Measurements from ENCODE around the gene COL4A5. TPM values are rescaled to one million over a fixed set of nuclear protein-coding genes. Genes with fewer than 3 reads are reported as not detected.
"Not testable (repeated sequence)": the region's sequence is repeated elsewhere in the genome, so short reads cannot be mapped to it uniquely, and the experiment has no call there.

Gene COL4A5
- total RNA-seq, 1 donor from 2014 or later, result 26.6 TPM

DNA sequence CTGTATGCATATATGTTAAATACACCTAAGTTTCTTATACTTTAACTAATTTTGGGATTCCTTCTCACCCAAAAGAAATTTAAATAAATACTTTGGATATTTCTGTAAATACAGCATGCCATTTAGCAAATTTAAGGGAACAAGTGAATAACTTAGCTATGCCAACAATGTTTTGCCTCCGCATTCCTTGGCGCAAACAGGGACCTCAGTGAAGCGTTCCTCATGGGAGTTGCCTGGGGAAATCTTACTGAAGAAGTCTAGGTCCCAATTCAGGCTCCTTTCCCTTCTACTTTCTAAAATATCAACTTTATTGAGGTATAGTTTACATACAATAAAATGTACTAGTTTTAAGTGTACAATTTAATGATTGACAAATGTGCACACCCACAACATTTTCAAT, 25.0 kb downstream of the COL4A5 start:
- Histone ChIP-seq H3K27ac (no peak overlapping the region), H3K4me1 (no peaks in the 10 kb centered on the region), H3K9me3 (no peaks in the 10 kb centered on the region), H3K36me3 (no peaks in the 10 kb centered on the region), H3K27me3 (no peaks in the 10 kb centered on the region), H3K4me3 (no peak overlapping the region)
- intact Hi-C loops (cut with DNase I), result no loop called here
- no peak for DNase-seq
- ATAC-seq, result no peak
- TF ChIP-seq, protein P1, sequence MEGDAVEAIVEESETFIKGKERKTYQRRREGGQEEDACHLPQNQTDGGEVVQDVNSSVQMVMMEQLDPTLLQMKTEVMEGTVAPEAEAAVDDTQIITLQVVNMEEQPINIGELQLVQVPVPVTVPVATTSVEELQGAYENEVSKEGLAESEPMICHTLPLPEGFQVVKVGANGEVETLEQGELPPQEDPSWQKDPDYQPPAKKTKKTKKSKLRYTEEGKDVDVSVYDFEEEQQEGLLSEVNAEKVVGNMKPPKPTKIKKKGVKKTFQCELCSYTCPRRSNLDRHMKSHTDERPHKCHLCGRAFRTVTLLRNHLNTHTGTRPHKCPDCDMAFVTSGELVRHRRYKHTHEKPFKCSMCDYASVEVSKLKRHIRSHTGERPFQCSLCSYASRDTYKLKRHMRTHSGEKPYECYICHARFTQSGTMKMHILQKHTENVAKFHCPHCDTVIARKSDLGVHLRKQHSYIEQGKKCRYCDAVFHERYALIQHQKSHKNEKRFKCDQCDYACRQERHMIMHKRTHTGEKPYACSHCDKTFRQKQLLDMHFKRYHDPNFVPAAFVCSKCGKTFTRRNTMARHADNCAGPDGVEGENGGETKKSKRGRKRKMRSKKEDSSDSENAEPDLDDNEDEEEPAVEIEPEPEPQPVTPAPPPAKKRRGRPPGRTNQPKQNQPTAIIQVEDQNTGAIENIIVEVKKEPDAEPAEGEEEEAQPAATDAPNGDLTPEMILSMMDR (IDR thresholded peaks at IDR 0.05), result no peak

DNA sequence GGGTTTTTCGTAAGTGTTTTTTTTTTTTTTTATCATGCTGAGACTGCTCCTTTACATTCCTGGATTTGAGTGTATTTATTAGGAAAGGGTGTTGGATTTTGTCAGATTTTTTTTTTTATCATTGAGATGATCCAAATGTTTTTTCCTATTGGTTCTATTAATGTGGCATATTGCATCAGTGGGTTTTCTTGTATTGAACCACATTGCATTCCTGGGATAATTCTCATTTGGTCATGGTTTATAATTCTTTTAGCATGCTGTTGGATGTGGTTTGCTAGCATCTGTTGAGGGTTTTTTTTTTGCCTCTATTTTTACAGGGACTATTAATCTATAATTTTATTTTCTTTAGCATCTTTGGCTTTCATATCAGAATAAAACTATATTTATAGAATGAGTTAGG, 28.8 kb downstream of the COL4A5 start:
- intact Hi-C loops (cut with DNase I), result no loop called here
- TF ChIP-seq, protein P1 (IDR thresholded peaks at IDR 0.05), result no peak

DNA sequence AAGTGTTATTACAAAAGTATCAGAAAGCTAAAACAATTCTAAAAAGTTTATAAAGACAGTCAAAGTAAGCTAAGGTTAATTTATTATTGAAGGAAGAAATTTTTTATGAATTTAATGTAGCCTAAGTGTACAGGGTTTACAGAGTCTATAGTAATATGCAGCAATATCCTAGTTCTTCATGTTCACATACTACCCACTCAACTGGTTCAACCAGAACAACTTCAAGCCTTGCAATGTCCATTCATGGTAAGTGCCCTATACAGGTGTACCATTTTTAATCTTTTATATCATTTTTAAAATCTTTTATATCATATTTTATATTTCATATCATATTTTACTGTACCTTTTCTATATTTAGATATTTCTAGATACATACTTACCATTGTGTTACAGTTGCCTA, 34.3 kb downstream of the COL4A5 start:
- Histone ChIP-seq H3K4me3 (no peak overlapping the region), H3K27me3 (no peaks in the 10 kb centered on the region), H3K4me1 (no peaks in the 10 kb centered on the region), H3K36me3 (no peaks in the 10 kb centered on the region), H3K9me3 (no peaks in the 10 kb centered on the region), H3K27ac (no peak overlapping the region)
- ATAC-seq, result no peak
- TF ChIP-seq, protein P1 (IDR thresholded peaks at IDR 0.05), result no peak
- DNase-seq, result no peak
- intact Hi-C loops (cut with DNase I), result no loop called here

More for the DNA sequence above, 28.8 kb downstream of the COL4A5 start:
- ATAC-seq (no peak), DNase-seq (no peak)
- Histone ChIP-seq H3K27me3 (no peaks in the 10 kb centered on the region), H3K9me3 (no peaks in the 10 kb centered on the region), H3K4me3 (no peak overlapping the region), H3K4me1 (no peaks in the 10 kb centered on the region), H3K27ac (no peak overlapping the region), H3K36me3 (no peaks in the 10 kb centered on the region)

DNA sequence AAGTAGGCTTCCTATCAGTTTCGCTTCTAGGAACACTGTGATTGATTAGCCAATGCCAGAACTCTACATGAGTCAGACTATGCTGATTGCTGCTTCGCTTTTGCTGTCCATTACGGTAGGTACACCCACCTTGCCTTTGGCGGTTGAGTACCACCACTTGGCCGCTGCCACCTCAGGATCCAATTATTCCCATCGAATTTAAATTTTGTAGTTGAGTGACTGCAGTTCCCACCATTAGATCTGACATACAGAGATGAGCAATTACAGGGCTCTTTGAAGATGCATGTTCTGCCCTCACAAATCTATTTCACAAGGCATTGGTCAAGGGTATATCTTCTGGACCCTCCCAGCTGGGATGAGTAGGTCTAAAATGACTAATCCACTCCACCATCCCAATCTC, 41.9 kb downstream of the COL4A5 start:
- H3K4me1 ChIP-seq; intact Hi-C loops (cut with DNase I); H3K27me3 ChIP-seq; H3K27ac ChIP-seq; ATAC-seq; H3K36me3 ChIP-seq; H3K4me3 ChIP-seq; DNase-seq; H3K9me3 ChIP-seq: not testable (repeated sequence)

DNA sequence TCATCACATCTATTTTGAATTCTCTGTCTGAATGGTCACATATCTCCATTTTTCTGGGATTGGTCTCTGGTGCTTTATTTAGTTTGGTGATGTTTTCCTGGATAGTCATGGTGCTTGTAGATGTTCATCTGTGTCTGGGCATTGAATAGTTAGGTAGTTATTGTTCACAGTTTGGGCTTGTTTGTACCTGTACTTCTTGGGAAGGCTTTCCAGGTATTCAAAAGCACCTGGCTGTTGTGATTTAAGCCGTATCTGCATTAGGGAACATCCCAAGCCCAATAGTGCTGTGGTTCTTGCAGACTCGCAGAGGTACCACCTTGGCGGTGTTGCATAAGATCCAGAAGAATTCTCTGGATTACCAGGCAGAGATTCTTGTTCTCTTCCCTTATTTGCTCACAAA, 44.6 kb downstream of the COL4A5 start:
- no peak for ATAC-seq
- Histone ChIP-seq H3K36me3 (no peaks in the 10 kb centered on the region), H3K4me1 (no peaks in the 10 kb centered on the region), H3K4me3 (no peak overlapping the region), H3K27ac (no peak overlapping the region), H3K27me3 (no peaks in the 10 kb centered on the region), H3K9me3 (no peaks in the 10 kb centered on the region)
- no peak for DNase-seq
- intact Hi-C loops (cut with DNase I), result no loop called here
- TF ChIP-seq, protein P1 (IDR thresholded peaks at IDR 0.05), result no peak

DNA sequence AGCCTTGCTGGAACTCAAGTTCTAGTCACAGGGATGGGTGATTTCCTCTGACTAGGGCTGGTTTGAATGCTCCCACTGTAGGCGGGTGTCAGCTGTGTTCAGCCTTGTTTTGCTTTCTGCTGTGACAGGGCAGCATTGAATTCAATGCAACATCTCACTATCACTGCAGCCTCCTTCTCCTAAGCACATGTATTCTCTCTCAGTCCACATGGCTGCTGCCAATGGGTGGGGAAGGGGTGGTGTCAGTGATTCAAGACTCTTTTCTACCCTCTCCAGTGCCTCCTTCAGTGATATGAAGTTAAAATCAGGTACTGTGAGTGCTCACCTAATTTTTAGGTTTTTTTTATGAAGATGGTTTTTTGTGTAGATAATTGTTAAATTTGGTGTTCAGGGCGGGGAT, 46.3 kb downstream of the COL4A5 start:
- no peaks in the 10 kb centered on the region for H3K9me3 ChIP-seq
- DNase-seq, result no peak
- no peaks in the 10 kb centered on the region for H3K36me3 ChIP-seq
- no peaks in the 10 kb centered on the region for H3K4me1 ChIP-seq
- intact Hi-C loops (cut with DNase I), result no loop called here
- TF ChIP-seq, protein P1 (IDR thresholded peaks at IDR 0.05), result no peak
- no peak for ATAC-seq
- no peak overlapping the region for H3K4me3 ChIP-seq
- H3K27ac ChIP-seq, result no peak overlapping the region
- no peaks in the 10 kb centered on the region for H3K27me3 ChIP-seq
